GM12891 (cell line): Measurements from ENCODE around the gene FAM83D.

ENCODE experiments used
- POLR2A ChIP-seq: IDR thresholded peaks from 2 replicates; pipeline ENCODE4 v1.6.1; 2011; ENCODE audit warnings: low read depth, low read length, control low read depth
- SPI1 ChIP-seq: IDR thresholded peaks from 2 replicates; pipeline ENCODE4 v1.6.1; 2011; ENCODE audit warnings: low read depth, low read length, control low read depth
- TAF1 ChIP-seq: IDR thresholded peaks from 2 replicates; pipeline ENCODE4 v1.6.1; 2011; ENCODE audit warnings: low read depth, low read length, control low read depth

- TF ChIP-seq POLR2A (no peak), TAF1 (no peak), SPI1 (no peak)
Observed at GRCh38 chr20:38985603-38986170, 59.5 kb downstream of the FAM83D start.
